Measurements from ENCODE around the gene LLGL2.
A peak's percentile ranks its signal among the peaks of the same experiment; 100 is the strongest.

The LLGL2 gene

GRCh38 chr17:75596320-75597087 lies 71.0 kb downstream of the LLGL2 start:
- DNase-seq (ENCODE audit: low read depth, low spot score): no peak
- no peak overlapping the region for H3K4me3 ChIP-seq (ENCODE audit: low read length)

GRCh38 chr17:75601057-75601987 lies 75.8 kb downstream of the LLGL2 start:
- no peak overlapping the region for H3K4me3 ChIP-seq (ENCODE audit: low read length)
- peak; percentile 51 for DNase-seq (ENCODE audit: low read depth, low spot score)

DNA sequence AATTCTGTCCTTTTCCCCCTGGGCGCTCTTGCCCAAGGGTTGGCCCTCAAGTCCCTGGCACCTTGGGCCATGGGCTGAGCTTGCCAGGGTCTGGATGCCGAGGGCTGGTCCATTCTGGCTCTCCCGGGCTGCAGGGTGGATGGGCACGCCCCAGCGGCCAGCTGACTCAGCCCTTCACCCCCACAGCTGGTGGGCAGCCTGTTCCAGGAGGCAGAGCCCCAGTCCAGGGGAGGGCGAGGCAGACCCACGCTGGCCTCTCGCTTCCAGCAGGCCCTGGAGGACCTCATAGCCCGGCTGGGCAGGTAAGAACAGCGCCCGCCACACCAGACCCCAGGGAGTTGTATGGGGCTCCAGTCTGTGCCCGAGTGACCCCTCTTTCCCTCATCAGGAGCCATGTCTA lies 77.1 kb downstream of the LLGL2 start:
- no peak for DNase-seq (ENCODE audit: low read depth, low spot score)
- H3K4me3 ChIP-seq (ENCODE audit: low read length): no peak overlapping the region

DNA sequence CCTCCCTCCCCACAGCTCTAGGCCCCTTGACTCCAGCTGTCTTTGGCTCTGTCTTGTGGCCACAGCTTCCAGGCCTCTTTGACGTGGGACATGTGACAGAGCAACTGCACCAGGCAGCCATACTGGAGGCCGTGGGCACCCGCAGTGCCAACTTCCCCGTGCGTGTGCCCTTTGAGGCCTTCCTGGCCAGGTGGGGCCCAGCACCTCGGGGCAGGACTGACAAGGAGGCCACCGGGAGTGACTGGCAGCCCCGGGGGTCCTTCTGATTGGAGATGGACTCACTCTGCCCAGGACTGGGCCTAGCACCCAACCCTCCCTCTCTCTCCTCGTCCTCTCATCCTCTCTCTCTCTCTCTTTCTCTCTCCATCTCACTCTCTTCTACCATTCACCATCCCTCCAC lies 77.6 kb downstream of the LLGL2 start:
- no peak overlapping the region for H3K4me3 ChIP-seq (ENCODE audit: low read length)
- DNase-seq (ENCODE audit: low read depth, low spot score): no peak

- no peak overlapping the region for H3K4me3 ChIP-seq (ENCODE audit: low read length)
- DNase-seq (ENCODE audit: low read depth, low spot score): peak; percentile 25
Observed at GRCh38 chr17:75604034-75604695, 78.7 kb downstream of the LLGL2 start.

DNA sequence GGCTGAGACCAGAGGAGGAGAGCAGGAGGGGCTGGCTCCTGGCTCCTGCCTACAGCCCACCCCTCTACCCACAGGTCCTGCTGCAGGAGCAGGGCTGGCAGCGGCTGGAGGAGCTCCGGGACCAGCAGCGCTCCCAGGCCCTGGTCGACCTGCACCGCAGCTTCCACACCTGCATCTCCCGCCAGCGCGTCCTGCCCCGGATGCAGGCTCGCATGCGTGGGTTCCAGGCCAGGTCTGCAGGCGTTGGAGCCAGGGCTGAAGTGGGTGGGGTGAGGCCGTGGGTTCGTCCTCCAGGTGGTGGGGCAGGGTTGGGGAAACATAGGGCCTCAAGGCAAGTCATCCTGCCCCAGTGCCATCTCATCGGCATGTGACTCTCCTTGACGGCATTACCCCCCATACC lies 80.3 kb downstream of the LLGL2 start:
- no peak overlapping the region for H3K4me3 ChIP-seq (ENCODE audit: low read length)
- DNase-seq (ENCODE audit: low read depth, low spot score): no peak

DNA sequence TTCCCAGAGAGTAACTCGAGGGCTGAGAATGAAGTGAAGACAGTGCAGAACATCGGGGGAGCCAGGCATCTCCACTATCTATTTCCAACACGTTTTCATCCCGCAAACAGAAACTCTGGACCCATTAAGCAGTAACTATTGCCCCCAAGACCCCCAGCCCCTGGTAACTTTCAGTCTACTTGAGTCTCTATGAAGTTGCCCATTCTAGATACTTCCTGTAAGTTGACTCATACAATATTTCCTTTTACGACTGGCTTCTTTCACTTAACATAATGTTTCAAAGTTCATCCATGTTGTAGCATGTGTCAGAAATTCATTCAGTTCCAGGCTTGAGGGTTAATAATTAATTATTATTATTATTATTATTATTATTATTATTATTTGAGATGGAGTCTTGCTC lies 81.6 kb downstream of the LLGL2 start:
- no peak for DNase-seq (ENCODE audit: low read depth, low spot score)
- H3K4me3 ChIP-seq (ENCODE audit: low read length): no peak overlapping the region

DNA sequence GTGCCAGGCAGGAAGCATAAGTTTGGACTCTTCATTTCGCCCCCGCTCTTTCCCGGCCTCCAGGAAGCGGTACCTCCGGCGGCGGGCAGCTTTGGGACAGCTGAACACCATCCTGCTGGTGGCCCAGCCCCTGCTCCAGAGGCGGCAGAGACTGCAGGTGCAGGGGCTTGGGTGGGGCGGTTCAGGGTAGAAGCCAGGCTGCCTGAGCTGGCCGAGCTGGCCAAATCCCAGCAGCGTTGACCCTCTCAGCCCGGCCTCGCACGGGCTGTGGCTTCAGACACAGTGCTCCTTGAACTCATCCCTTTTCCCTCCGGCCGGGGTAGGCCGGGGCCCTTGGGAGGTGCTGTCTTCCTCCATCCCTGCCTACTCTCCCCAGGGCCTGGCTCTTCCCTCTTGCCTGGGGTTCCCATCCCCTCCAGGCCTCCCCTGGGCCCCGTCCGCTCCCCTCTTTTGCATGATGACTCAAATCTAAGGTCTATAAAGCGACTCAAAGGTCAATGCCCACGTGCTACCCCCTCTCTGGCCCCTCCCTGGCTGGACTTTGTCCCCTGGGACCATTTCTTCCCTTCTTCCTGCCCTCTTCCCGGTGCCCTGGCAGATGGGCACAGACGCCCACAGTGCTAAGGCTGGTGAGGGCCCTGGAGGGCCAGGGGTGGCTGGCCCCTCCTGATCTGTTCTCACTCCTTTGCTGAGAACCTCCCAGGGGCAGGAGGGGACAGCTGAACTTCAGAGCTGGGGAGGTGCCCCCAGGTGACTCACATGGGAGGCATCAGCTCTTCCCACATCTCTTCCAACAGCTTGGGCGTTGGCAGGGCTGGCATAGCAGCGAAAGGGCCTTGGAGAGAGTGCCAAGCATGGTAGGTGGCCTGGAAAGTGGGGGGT lies 84.8 kb downstream of the LLGL2 start:
- H3K4me3 ChIP-seq (ENCODE audit: low read length): no peak overlapping the region
- DNase-seq (ENCODE audit: low read depth, low spot score): no peak

GRCh38 chr17:75611851-75612429 lies 86.4 kb downstream of the LLGL2 start:
- H3K4me3 ChIP-seq (ENCODE audit: low read length): no peak overlapping the region
- no peak for DNase-seq (ENCODE audit: low read depth, low spot score)

DNA sequence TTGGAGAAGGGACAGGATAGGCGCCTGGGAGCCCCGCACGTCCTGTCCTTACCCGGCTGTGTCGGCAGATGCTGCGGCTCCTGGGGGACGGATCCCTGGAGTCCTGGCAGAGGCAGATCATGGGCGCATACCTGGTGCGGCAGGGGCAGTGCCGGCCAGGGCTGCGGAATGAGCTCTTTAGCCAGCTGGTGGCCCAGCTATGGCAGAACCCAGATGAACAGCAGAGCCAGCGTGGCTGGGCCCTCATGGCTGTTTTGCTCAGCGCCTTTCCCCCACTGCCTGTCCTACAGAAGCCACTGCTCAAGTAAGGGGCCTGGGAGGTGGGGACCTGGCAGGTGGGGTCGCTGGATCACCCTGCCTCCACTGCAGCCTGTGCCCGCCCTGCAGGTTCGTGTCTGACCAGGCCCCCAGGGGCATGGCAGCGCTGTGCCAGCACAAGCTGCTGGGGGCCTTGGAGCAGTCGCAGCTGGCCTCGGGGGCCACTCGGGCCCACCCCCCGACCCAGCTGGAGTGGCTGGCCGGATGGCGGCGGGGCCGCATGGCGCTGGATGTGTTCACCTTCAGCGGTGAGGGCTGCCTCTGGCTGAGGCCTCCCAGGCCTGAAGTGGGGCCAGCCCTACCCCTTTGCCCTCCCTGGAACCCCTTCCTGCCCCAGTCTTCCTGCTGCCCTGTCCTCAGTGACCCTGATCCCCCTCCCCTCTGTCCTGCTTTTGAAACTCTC lies 87.6 kb downstream of the LLGL2 start:
- no peak for DNase-seq (ENCODE audit: low read depth, low spot score)
- no peak overlapping the region for H3K4me3 ChIP-seq (ENCODE audit: low read length)

- H3K4me3 ChIP-seq (ENCODE audit: low read length): no peak overlapping the region
- DNase-seq (ENCODE audit: low read depth, low spot score): no peak
Observed at GRCh38 chr17:75614006-75614405, 88.5 kb downstream of the LLGL2 start.

DNA sequence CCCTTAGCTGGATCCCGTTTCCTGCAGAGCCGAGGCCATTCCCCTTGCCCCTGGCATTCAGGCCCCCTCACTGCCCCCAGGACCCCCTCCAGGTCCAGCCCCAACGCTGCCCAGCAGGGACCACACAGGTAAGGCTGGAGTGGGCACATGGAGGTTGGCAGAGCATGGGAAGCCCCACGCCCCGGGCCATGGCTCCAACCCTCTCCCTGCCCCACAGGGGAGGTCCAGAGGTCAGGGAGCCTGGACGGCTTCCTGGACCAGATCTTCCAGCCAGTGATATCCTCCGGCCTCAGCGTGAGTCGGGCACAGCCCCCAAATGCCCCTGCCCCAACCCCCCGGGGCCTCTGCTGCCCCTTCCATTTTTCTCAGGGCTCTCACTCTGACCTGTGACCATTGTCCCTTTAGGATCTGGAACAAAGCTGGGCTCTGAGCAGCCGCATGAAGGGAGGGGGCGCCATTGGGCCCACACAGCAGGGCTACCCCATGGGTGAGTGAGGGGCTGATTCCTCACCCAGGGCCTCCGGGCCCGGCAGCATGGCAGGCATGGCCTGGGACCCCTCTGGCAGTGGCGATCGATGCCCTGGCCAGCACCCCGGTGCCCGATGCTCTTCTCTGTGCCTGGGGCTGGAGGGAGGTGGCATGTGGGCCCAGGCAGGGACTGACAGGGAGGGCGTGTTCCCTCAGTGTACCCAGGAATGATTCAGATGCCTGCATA lies 89.2 kb downstream of the LLGL2 start:
- DNase-seq (ENCODE audit: low read depth, low spot score): no peak
- H3K4me3 ChIP-seq (ENCODE audit: low read length): no peak overlapping the region

DNA sequence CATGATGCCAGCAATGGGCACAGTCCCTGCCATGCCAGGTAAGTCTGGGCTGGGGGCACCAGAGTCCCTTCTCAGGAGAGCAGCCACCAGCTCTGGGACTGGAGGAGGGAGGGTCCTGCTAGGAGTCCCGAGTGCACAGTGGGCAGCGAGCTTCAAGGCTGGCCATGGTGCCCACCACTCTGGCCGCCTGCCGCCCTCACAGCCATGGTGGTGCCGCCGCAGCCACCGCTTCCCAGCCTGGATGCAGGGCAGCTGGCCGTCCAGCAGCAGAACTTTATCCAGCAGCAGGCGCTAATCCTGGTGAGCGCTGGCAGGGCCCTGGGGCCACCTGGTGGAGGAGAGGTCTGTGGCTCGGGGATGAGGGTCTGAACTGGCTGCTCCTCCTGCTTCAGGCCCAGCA lies 89.8 kb downstream of the LLGL2 start:
- DNase-seq (ENCODE audit: low read depth, low spot score): no peak
- H3K4me3 ChIP-seq (ENCODE audit: low read length): no peak overlapping the region

DNA sequence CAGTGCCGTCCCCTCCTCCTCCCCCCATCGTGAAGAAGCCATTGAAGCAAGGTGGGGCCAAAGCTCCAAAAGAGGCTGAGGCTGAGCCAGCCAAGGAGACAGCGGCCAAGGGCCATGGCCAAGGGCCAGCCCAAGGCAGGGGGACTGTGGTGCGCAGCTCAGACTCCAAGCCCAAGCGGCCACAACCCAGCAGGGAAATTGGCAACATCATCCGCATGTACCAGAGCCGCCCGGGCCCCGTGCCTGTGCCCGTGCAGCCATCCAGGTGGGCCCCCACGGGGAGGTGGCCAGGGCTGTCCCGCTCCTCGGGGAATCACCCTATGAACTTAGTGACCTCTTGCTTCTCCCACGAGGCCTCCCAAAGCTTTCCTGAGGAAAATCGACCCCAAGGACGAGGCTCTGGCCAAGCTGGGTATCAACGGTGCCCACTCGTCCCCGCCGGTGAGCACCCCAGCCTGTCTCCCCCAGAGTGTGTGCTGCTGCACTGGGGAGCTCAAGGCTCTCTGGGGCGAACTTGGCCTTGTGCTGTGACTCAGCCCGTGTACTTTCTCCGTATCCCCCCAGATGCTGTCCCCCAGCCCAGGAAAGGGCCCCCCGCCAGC lies 91.1 kb downstream of the LLGL2 start:
- DNase-seq (ENCODE audit: low read depth, low spot score): no peak
- H3K4me3 ChIP-seq (ENCODE audit: low read length): no peak overlapping the region

- H3K4me3 ChIP-seq (ENCODE audit: low read length): no peak overlapping the region
- no peak for DNase-seq (ENCODE audit: low read depth, low spot score)
Observed at GRCh38 chr17:75617218-75617617, 91.7 kb downstream of the LLGL2 start.

DNA sequence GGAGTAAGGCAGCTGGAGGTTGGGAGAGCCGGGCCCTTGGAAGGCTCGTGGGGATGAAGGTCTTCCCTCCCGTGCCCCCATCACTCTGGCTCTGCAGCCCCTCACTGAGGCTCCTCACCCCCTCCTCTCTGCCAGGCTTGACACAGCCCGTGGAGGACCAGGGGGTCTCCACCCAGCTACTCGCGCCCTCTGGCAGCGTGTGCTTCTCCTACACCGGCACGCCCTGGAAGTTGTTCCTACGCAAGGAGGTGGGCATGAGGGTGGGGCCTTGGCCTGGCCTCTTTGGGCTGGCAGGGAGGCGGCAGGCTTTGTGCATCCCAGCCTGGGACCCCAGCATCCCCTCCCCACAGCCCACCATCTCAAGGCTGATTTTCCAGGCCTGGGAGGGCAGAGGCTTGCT lies 92.2 kb downstream of the LLGL2 start:
- DNase-seq (ENCODE audit: low read depth, low spot score): no peak

More for the DNA sequence above, 92.2 kb downstream of the LLGL2 start:
- H3K4me3 ChIP-seq (ENCODE audit: low read length): no peak overlapping the region

Measured in Jurkat, Clone E6-1 (cell line).